GM19328 (cell line): ENCODE measurements around the gene TTLL1.
A peak's percentile ranks its signal among the peaks of the same experiment; 100 is the strongest.

ENCODE experiments used
- ATAC-seq: cut with Tn5 transposase; IDR thresholded peaks from one replicate; pipeline ENCODE4 v1.9.1; 2021; ENCODE audit warnings: mild to moderate bottlenecking, moderate library complexity; ENCODE audit not compliant: unreplicated experiment

The TTLL1 gene

DNA sequence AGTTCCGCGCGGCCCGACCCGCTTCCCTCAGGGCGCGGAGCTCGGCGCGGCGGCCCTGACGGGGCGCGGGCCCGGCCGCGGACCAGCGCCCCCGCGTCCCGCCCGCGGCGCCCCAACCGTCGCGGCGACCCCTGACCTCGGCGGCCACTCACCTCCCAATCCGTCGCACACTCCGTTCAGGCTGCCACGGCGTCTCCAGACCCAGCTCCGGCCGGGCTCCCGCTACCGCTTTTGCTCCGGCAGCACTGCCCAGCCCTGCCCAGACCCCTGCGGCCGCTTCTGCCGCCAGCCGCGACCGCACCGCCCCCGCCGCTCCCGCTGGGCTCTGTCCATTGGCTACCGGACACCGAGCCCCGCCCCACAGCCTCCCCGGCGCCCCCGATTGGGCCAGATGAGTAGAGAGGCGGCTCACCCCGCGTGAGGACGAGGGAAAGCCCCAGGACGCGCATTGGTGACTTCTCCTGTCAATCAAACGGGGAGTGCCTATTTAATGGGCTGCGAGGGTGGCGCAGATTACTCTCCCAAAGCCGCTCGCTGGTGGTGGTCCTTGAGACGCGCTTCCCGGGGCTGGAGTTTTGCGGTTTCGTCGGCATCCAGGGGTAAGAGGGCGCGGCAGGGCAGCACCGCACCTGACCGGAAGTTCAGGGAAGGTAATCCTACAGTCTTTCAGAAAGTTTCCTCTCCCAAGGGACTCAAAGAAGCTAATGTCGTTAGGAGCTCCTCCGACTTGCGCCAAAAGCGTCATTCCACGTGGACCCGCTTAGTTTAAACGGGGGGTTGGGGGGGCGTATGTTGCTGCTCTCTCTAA lies 74.1 kb downstream of the TTLL1 start, which contains the start of gene PACSIN2:
TSS of gene PACSIN2 (minus strand) at position 281 of the 808 bp plus-strand sequence. CDS start 103,069 bp downstream, outside the sequence.
- ATAC-seq, result peak; percentile 92

DNA sequence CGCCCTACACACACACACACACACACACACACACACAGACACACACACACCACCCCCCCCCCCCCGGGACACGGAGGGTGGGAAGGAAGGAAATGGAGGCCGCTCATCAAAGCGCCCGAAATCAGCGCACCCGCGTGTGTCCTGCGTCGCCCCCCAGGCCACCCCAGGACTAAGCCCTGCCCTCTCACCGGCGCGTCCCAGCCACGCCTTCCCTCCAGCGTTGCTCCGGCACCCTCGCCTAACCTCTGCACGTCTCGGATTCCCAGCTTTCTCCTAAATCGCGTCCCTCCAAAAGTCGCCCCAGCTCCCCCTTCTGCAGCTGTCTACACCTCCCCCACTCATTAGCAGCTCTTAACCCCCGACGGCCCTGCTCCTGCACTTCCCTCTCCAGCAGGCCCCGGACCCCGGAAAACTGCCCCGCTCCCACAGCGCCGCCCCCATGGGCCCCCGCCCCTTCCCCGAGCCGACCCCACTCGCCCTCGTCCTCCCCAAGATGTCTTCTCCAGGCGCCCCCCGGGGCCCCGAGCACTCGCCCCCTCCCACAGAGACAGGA lies 74.8 kb downstream of the TTLL1 start:
- ATAC-seq, result peak; percentile 9

DNA sequence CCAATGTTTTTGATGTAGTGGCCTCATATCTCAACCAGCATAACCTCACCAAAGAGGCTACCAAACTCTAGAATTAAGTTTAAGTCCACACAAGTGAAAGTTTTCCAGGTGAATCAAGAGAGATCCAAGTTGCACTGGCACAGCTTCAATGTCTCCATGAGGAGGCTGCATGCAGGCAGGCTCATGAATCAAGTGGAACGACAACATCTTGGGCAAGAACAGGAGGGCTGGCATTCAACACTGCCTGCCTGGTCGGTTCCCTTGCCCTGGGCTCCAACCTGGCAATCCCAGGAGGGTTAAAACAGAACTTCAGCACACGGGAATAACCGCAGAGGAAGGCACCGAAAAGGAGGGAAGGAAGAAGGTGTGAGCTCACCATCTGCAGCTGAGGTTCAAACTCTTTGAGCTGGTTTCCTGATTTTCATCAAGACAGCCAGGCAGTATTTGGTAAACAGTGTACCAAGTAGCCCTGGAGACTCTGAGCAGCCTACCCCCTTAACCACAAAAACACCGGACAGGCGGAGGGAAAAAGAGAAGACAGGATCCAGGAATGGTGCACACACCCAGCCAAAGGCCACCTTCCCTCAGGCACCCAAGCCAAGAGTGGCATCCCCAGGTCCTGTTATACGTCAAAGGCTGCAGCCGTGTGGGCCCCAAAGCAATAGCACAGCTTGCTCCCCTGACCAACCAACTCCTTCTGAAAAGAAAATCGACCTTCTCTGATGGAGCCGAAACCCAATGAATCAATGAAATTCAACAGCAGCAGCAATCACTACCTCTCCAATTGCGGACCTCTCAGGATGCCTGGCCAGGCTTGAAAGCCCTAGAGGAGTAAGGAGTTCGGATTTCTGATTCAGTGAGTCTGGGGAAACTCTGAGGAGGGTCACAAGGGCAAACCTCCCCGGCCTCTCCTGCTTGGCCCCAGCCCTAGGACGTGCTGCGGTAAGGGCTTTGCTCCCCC lies 75.6 kb downstream of the TTLL1 start:
- ATAC-seq, result no peak

DNA sequence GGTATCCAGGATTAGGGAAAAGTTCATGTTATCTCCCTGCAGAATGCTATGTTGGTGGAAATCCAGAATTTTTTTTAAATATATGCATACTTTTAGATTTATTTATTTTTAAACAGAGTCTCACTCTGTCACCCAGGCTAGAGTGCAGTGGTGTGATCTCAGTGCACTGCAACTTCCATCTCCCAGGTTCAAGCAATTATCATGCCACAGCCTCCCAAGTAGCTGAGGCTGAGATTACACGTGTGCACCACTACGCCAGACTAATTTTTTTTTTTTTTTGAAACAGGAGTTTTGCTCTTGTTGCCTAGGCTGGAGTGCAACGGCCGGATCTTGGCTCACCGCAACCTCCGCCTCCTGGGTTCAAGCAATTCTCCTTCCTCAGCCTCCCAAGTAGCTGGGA lies 76.8 kb downstream of the TTLL1 start:
- no peak for ATAC-seq

DNA sequence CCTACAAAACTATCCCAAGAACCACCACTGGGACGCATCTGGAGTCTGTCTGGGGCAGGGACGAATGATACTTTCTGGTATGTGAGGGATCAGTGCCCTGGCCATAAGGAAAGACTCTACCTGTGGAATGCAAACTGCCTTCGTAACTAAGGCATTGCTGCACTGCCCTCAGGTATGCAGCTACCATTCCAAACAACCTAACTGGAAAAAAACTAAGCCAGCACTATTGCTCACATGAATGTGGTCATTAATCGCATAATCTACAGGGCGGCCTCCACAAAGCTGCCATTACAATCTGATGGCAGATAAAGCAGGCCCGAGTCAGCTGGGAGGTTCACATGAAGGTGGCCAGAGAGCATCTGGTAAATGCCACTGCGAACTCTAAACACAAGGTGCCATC lies 78.1 kb downstream of the TTLL1 start:
- ATAC-seq, result no peak

DNA sequence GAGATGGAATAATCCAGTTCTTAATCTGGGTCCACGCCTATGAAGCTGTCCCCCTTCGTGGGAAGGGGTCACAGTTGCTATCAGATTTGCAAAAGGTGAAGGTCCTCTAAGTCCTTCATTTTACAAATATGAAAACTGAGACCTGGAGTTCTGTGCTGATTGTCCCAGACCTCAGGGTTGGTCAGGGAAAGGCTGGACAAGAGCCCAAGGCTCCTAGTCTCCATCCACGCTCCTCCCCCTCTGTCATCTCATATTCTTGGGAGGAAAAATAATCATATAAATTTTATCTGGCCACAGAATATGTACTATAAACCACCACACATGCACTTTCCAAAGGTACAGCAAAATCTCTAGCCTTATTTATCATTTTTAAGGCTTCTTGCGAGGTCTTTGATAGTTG lies 79.7 kb downstream of the TTLL1 start:
- no peak for ATAC-seq

DNA sequence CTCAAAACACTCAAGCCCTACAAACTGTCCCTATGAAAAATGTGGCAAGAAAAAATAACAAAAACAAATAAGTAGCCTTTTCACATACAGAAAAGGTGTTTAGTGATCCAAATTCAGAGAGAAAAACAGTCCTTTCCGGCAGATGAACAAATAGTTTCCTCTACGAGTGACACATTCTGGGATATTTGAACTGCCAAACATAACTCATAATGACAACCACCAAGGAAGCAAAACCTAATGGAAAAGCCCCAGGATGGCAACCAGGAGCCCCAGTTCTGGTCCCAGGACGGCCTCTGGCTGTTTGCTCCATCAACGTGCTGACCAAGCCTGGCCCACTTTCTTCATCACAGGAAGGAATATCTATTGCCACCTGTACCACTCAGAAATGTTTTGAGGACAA lies 80.3 kb downstream of the TTLL1 start:
- ATAC-seq, result no peak

DNA sequence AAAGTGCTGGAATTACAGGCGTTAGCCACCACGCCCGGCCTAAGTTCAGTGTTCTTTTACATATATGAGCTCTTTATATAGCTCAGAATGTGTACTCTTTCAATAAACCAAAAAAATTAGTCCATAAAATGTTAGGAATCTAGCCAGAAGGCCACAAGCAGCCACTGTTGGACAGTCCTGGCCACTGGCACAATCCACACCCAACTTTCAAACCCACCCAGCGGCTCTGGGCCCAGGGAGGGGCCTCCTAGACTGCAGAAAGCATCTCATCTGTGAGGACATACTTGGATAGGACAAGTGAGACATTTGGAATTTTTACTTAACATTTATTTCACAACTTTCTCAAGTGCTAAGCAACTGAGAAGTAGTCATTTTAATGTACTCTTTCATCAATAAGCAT lies 80.7 kb downstream of the TTLL1 start:
- no peak for ATAC-seq

DNA sequence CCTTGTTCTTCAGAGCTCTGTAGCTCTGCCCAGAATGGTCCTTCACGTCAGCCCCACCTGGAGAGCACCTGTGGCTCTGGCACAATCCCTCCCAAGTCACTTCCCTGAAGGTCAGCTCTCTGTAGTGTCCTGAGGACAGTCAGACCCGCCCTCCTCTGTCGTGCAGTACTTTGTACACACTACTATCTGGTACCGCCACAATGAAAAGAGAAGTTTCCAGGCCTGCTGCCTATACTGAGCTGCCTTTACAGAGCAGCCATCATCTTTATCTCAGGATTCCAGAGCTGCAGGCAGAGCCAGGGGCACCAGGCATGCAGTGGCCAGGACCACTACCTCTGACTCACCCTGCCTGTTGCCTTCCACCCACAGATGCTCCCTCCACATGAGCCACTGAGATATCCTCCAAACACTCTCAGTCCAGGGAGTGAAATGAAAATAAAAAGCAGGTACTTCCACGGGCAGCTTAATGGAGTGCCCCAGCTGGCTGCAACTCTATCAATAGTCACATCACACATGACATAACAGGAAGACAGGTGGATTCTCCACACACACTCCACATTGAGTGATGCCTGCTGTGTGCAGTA lies 81.6 kb downstream of the TTLL1 start:
- ATAC-seq, result no peak

DNA sequence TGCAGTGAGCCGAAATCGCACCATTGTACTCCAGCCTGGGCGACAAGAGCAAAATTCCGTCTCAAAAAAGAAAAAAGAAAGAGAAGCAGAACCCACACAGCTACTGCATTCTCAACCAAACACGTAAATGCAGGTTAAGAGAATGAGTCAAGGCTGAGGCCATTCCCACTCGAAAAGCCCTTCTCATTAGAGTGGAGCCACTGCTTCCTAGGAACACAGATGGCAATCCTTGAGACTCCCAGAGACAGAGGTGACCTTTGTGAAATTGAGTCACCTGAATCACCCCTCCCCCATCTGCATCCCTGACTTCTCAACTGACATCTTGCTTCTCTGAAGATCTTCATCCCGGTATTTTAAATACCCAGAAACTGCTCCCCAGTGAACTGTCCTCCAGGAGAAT lies 82.4 kb downstream of the TTLL1 start:
- no peak for ATAC-seq

DNA sequence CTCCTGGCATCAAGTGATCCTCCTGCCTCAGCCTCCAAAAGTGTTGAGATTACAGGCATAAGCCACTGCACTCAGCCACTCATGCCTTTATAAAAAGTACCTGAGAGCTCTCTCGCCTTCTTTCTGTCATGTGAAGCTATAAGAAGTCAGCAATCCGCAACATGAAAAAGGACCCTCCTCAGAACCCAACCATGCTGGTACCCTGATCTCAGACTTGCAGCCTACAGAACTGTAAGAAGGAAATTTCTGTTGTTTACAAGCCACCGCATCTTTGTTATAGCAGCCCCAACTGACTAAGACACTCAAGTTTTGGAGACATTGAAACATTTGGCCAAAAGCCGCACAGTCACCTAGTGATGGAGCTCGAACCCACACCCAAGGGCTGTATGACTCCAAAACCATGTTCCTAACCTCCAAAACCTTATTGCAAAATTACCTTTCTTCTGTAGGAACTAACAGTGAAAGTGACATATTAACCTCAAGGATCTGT lies 83.1 kb downstream of the TTLL1 start:
- no peak for ATAC-seq

DNA sequence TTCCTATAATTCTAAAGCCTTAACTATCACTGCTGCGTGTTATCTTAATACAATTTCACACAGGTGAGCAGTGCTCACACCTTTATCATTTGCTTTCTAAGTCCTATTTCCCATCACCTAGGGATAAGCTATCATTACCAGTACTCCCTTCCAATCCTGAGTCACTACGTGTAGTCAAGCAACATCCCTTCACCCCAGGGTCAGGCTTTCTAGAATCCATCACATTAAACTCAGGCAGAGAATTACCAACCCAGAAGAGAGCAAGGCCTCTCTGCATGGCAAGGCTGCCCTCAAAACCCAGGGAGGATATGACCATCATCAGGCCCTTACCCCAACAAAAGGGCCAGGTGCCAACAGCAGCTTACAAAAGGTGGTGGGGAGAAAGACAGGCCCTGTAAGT lies 84.1 kb downstream of the TTLL1 start:
- no peak for ATAC-seq

DNA sequence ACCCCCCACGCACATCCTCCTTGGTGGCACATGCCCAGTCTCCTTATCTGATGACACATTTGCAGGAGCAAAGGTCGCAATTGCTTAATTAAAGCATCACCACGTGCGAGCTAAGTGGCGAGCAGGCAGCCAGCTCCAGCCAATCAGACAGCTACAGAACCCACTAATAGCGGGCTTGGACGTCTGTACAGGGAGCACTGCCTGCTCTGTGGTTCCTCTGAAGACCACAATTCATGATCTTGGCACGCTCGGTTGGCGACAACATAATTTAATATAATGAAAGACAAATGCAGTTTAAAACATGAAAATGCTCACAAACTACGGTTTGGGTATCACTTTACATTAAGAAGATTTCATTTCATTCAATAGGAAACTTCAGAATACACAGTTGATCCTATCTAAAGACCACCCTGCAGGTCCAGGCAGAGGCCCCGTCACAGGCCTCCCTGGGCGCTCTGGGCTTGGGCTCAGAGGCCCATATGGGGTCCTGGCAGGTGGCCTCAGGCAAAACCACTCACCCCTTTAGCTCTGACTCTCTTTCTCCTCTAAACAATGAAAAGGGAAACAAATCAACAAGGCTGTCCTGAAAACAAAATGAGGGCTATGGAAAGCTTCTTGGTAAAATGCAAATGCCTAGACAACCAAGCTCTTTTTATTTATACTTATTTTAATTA lies 84.7 kb downstream of the TTLL1 start:
- no peak for ATAC-seq

DNA sequence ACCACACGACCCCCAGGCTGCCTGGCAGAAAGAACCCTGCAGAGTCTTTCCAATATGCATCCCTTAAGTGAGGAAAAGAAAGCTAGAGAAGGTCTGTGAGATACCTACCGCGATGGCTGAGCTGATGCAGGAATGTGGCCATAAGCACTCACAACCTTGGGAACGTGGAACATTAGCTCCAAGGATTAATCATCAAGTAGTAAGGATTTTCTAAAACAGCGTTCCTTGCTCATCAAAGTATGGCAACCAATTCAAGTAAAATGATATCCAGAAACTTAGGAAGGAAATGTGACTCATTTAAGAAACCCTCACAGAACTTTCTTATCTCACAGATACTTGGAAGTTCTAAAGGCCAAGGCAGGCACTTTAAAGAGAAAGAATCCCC lies 87.0 kb downstream of the TTLL1 start:
- no peak for ATAC-seq

DNA sequence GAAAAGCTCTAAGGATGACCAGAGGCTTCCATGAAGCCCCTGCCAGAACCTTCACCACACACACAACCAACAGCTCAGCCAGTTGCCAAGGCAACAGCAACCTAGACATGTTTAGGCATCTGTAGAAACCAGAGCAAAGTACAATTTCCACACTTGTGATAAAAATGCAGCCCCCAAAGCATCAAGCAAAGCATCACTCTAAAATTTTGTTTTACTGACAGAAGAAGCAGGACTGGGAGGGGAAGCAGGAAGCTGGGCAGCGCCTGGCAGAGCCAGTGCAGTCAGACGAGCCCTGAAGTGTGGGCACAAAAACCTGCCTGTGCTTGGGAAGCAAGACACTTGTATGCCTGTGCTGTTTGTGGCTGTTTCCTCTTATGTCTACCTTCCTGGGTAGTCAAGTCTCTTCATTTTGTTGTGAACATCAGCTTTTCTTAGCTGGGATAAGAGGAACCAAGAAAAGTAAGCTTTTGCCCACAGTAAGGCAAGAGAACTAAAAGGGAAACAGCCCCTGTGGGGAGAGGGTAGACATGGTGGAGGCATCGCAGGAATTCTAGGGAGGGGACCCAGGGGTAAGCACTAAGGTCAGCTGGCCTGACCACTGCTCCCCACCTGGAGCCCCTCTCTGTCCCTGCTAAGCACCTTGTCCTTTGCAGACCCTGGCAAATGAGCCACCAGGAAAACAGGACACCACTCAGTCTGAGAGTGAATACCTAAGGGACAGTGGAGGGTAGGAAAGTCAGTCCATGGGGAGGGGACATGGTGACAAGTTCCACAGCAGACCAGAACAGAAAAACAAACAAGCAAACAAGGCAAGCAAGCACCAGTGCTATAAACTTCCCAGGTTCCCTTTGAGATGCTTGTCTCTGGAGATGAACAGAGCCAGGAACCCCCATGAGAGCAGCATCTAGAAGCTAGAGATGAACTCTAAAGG lies 87.7 kb downstream of the TTLL1 start:
- ATAC-seq, result no peak

DNA sequence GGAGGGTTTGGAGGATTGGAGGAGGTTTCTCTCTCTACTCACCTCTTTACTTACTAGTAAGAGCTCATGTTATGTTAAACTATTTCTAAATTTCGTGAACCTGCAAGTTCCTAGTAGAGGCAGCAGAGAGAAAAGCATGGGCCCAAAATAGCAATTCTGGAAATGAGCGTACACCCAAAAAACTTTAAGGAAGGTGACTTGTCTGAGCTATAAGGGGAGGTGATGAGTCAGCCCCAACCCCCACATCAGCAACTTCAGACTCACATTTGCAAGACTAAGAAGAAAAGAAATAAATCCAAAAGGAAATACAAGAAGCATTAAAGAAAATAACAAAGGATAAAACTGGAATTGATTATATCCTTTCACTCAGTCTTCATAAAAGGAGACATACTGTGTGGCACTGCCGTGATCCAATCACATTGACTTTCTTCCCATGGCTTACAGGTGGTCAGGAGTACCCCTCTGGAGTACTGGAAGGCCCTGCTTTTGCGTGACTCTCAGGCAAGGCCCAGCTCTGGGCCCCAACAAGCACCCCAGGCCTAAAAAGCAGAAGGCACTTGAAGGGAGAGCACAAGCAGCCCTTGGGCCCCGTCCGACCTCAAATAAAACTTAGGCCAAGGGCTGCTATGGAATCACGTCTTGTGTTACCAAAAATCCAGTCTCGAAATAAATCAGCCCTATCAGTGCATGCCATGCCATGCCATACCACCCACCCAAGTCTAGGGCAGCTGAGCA lies 88.6 kb downstream of the TTLL1 start:
- ATAC-seq, result no peak

DNA sequence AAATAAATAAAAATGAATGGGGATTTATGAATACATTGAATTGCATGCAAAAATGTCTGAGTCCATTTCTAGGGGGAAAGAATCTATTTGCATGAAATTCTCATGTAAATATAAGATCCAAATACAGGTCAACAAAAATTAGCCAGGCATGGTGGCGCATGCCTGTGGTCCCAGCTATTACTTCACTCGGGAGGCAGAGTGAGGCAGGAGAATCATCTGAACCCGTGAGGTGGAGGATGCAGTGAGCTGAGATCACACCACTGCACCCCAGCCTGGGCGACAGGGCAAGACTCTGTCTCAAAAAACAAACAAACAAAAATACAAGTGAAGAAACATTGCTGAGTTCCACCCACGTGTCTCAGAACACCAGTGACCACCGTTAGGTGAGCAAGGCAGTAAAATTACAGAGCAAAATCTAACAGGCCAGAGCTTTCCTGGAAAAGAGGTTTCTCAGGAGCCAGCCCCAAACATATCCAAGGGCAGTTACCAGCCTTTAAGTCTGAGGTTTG lies 91.6 kb downstream of the TTLL1 start:
- no peak for ATAC-seq

DNA sequence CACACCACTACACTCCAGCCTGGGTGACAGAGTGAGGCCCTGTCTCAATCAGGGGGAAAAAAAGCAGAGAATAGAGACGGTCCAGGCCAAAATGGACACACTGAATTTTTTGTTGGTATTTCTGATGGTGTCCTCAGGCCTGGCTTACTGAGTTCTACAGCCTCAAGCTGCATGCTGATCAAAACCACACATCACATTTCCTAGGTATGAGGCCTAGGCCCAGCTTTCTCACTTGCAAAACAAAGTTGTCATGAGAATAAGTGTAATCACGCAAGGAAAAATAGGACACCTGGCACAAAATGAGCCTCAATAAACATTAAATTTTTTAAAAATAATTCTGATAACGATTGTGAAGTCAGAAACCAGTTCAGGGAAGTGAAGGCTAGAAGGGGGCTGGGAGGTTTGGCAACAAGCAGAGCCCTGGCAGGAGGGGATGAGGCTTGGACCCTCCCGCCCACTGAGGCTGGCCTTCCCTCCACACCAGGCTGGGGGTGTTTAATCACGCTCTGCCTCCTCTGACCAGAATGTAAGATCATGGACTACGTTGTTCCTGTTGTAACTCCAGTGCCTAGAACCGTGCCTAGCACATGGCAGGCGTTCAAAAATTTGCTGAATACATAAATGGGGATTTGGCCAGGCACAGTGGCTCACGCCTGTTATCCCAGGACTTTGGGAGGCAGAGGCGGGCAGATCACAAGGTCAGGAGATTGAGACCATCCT lies 92.4 kb downstream of the TTLL1 start:
- no peak for ATAC-seq
